Liver (tissue), 3 donors: ENCODE measurements around the gene EDC3.

Experiments used
- CTCF ChIP-seq: fragments of 150-350 bp; IDR thresholded peaks from 2 replicates; pipeline ENCODE4 v1.5.1; 2017; ENCODE audit warnings: improper control_type of control experiment, low read depth, low read length; ENCODE audit not compliant: missing input control
- MAX ChIP-seq: IDR thresholded peaks from 2 replicates; pipeline ENCODE4 v1.6.1; 2016; ENCODE audit warnings: antibody characterized with exemption
- TAF1 ChIP-seq: conservative IDR thresholded peaks from 2 replicates; pipeline ENCODE4 v1.6.1; 2016; ENCODE audit warnings: antibody characterized with exemption, mild to moderate bottlenecking
- donor health status: healthy.
- donor health status: healthy.

- no peak for TF ChIP-seq CTCF
- TF ChIP-seq TAF1: no peak
- no peak for TF ChIP-seq MAX
Measured at GRCh38 chr15:74624020-74624602, 71.7 kb downstream of the EDC3 start.
